Osteocyte (in vitro differentiated cells): ENCODE results near the gene TEX44. TPM values are rescaled to one million over a fixed set of nuclear protein-coding genes. Genes with fewer than 3 reads are reported as not detected.

Source experiments
- DNase-seq: peaks from one replicate; pipeline ENCODE4 v3.0.0; 2021; ENCODE audit warnings: mixed read lengths; ENCODE audit not compliant: unreplicated experiment; ENCODE audit errors: extremely low spot score
- H3K27ac Mint-ChIP-seq: one replicate; pipeline ENCODE4 v1.8.0; 2021; ENCODE audit warnings: mild to moderate bottlenecking, mixed read lengths; ENCODE audit not compliant: unreplicated experiment
- H3K27me3 Mint-ChIP-seq: one replicate; pipeline ENCODE4 v1.8.0; 2021; ENCODE audit warnings: mixed read lengths; ENCODE audit not compliant: unreplicated experiment
- H3K36me3 Mint-ChIP-seq: one replicate; pipeline ENCODE4 v1.8.0; 2021; ENCODE audit warnings: mixed read lengths; ENCODE audit not compliant: unreplicated experiment
- H3K4me1 Mint-ChIP-seq: one replicate; pipeline ENCODE4 v1.8.0; 2021; ENCODE audit warnings: mixed read lengths; ENCODE audit not compliant: unreplicated experiment
- H3K4me3 Mint-ChIP-seq: one replicate; pipeline ENCODE4 v1.8.0; 2021; ENCODE audit warnings: mild to moderate bottlenecking, moderate library complexity, mixed read lengths; ENCODE audit not compliant: unreplicated experiment
- H3K9me3 Mint-ChIP-seq: one replicate; pipeline ENCODE4 v1.8.0; 2021; ENCODE audit warnings: mixed read lengths; ENCODE audit not compliant: unreplicated experiment
- CTCF ChIP-seq: fragments of 200-600 bp; sonication (generic); IDR thresholded peaks from 2 replicates; pipeline ENCODE4 v1.5.0; 2021; ENCODE audit warnings: antibody characterized with exemption, mild to moderate bottlenecking, moderate library complexity
- total RNA-seq: library from RNA; stranded (reverse); gene quantifications from 2 replicates; pipeline ENCODE4 v1.2.1, GENCODE V29; 2021

Gene TEX44
- total RNA-seq, 1 donor from 2014 or later: not detected

- H3K4me3 Mint-ChIP-seq: no peak overlapping the region
- H3K9me3 Mint-ChIP-seq: peaks cover 13% of the 10 kb centered on the region
- peaks cover 9% of the 10 kb centered on the region for H3K4me1 Mint-ChIP-seq
- peaks cover 3% of the 10 kb centered on the region for H3K36me3 Mint-ChIP-seq
- TF ChIP-seq CTCF: no peak
- peaks cover 3% of the 10 kb centered on the region for H3K27me3 Mint-ChIP-seq
- H3K27ac Mint-ChIP-seq: no peak overlapping the region
- DNase-seq: no peak
Observed at GRCh38 chr2:231556981-231557380, 35.7 kb upstream of the TEX44 start.

DNA sequence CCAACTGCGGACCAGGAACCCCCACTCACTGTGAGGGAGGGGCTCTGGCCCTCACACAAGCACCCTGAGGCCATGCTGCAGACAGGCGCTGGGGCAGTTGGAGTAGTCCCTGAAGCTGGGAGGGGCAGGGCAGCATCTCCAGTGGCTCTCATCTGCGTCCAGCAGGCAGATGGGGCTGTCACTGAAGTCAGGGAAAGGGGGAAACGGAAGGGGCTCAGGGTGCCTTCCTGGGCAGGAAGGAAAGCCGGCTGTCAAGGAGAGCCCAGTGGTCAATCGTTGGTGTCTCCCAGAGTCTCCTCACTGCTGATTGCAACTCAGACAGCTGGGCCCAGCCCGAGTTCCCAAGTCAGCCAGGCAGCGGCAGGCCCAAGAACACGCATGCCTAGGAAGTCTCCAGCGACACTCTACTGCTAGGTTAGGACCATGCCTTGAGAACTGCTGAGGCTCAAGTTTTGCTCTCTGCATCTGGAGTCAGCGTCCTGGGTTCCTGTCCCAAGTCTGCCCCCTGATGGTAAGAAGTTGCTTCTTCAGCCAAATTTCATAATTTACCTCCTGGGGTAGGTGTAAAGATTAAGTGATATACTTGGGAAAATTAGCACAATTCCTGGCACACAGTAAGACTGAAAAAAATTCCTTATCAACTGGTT lies 35.0 kb upstream of the TEX44 start:
- Mint-ChIP-seq H3K27me3 (peaks cover 3% of the 10 kb centered on the region), H3K9me3 (peaks cover 12% of the 10 kb centered on the region), H3K4me3 (no peak overlapping the region), H3K36me3 (peaks cover 3% of the 10 kb centered on the region), H3K27ac (no peak overlapping the region), H3K4me1 (peaks cover 9% of the 10 kb centered on the region)
- peak; percentile 80 for TF ChIP-seq CTCF
- no peak for DNase-seq

DNA sequence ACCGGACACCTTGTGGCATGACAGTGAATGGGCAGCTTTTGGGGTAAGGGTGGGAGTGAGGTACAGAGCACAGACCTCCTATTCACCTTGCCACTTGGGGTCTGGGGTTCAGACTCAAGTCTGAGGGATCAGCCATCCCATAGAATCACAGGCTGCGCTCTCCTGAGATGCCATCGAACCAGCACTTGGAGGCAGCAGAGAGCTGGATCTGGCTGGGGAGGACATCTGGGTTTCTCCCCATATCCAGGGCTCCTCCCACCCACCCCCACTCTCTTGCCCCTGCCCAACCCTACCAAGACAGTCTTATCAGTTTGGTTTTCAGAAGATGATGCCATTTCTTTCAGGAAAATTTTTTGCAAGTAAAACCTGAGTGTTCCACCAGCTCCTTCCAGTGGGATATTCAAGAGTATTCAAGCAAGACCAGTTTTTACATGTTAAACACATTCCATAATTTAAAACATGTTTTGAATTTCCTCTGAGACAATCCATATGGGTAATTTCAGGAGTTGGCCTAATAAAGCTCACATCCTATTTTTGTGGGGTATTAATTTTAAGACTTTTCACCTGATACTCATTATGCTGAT lies 29.2 kb upstream of the TEX44 start:
- TF ChIP-seq CTCF: peak; percentile 78
- no peaks in the 10 kb centered on the region for H3K36me3 Mint-ChIP-seq
- peaks cover 3% of the 10 kb centered on the region for H3K9me3 Mint-ChIP-seq
- no peak for DNase-seq
- H3K4me3 Mint-ChIP-seq: no peak overlapping the region
- peaks cover 3% of the 10 kb centered on the region for H3K27me3 Mint-ChIP-seq
- no peak overlapping the region for H3K27ac Mint-ChIP-seq
- H3K4me1 Mint-ChIP-seq: no peaks in the 10 kb centered on the region

- no peaks in the 10 kb centered on the region for H3K27me3 Mint-ChIP-seq
- TF ChIP-seq CTCF: no peak
- no peaks in the 10 kb centered on the region for H3K4me1 Mint-ChIP-seq
- no peak for DNase-seq
- peaks cover 3% of the 10 kb centered on the region for H3K9me3 Mint-ChIP-seq
- no peak overlapping the region for H3K4me3 Mint-ChIP-seq
- H3K27ac Mint-ChIP-seq: no peak overlapping the region
- no peaks in the 10 kb centered on the region for H3K36me3 Mint-ChIP-seq
Observed at GRCh38 chr2:231565887-231566594, 26.6 kb upstream of the TEX44 start.

GRCh38 chr2:231567159-231567558 lies 25.5 kb upstream of the TEX44 start:
- Mint-ChIP-seq H3K36me3 (no peaks in the 10 kb centered on the region), H3K27me3 (peaks cover 5% of the 10 kb centered on the region), H3K4me3 (no peak overlapping the region), H3K27ac (no peak overlapping the region), H3K9me3 (peaks cover 3% of the 10 kb centered on the region), H3K4me1 (peaks cover 2% of the 10 kb centered on the region)
- TF ChIP-seq CTCF: no peak
- no peak for DNase-seq
